SK-N-SH treated with all-trans-retinoic acid at 6 μM for 48 hours (cell line): ENCODE results near the gene GHDC.

Source experiments
- CSDC2 ChIP-seq: fragments of 250-450 bp; sonication (Bioruptor Pico); IDR thresholded peaks from 2 replicates; pipeline ENCODE4 v1.5.0; 2020; ENCODE audit warnings: mild to moderate bottlenecking, moderate library complexity
- ISL1 ChIP-seq: fragments of 250-450 bp; sonication (Bioruptor Pico); IDR thresholded peaks from 2 replicates; pipeline ENCODE4 v2.1.2; 2022; ENCODE audit warnings: mild to moderate bottlenecking, moderate library complexity
- PATZ1 ChIP-seq: fragments of 250-450 bp; sonication (Bioruptor Pico); IDR thresholded peaks from 2 replicates; pipeline ENCODE4 v1.8.0; 2020; ENCODE audit warnings: mild to moderate bottlenecking, moderate library complexity, borderline replicate concordance
- TOX ChIP-seq: fragments of 250-450 bp; sonication (Bioruptor Pico); IDR thresholded peaks from 2 replicates; pipeline ENCODE4 v1.8.0; 2021; ENCODE audit warnings: mild to moderate bottlenecking, moderate library complexity, borderline replicate concordance
- ZFP3 ChIP-seq: fragments of 250-450 bp; sonication (Bioruptor Pico); IDR thresholded peaks from 2 replicates; pipeline ENCODE4 v1.5.0; 2020; ENCODE audit warnings: mild to moderate bottlenecking, moderate library complexity
- ZNF8 ChIP-seq: fragments of 450-650 bp; formaldehyde crosslinking; IDR thresholded peaks from 2 replicates; pipeline ENCODE4 v1.5.0; 2020; ENCODE audit warnings: mild to moderate bottlenecking, moderate library complexity
- TF ChIP-seq, protein P1 (sequence below): fragments of 250-450 bp; sonication (Bioruptor Pico); IDR thresholded peaks from 2 replicates; pipeline ENCODE4 v1.5.1; 2020; ENCODE audit warnings: low read depth, mild to moderate bottlenecking, moderate library complexity

GRCh38 chr17:42146911-42147607 is 47.2 kb downstream of the GHDC start:
- TF ChIP-seq, protein P1, sequence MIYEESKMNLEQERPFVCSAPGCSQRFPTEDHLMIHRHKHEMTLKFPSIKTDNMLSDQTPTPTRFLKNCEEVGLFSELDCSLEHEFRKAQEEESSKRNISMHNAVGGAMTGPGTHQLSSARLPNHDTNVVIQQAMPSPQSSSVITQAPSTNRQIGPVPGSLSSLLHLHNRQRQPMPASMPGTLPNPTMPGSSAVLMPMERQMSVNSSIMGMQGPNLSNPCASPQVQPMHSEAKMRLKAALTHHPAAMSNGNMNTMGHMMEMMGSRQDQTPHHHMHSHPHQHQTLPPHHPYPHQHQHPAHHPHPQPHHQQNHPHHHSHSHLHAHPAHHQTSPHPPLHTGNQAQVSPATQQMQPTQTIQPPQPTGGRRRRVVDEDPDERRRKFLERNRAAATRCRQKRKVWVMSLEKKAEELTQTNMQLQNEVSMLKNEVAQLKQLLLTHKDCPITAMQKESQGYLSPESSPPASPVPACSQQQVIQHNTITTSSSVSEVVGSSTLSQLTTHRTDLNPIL (CRISPR knock-in tag): no peak
- TF ChIP-seq PATZ1 (CRISPR knock-in tag) (no peak), TOX (CRISPR knock-in tag) (no peak), CSDC2 (CRISPR knock-in tag) (no peak), ISL1 (CRISPR knock-in tag) (no peak), ZFP3 (CRISPR knock-in tag) (no peak), ZNF8 (CRISPR knock-in tag) (no peak)
